GM21423 (cell line): ENCODE results near the gene SLC25A43.
A peak's percentile ranks its signal among the peaks of the same experiment; 100 is the strongest.
"Not testable (repeated sequence)": the region's sequence is repeated elsewhere in the genome, so short reads cannot be mapped to it uniquely, and the experiment has no call there.

Experiments
- ATAC-seq: cut with Tn5 transposase; IDR thresholded peaks from one replicate; pipeline ENCODE4 v1.9.1; 2021; ENCODE audit warnings: mild to moderate bottlenecking, moderate library complexity; ENCODE audit not compliant: unreplicated experiment

Gene SLC25A43

DNA sequence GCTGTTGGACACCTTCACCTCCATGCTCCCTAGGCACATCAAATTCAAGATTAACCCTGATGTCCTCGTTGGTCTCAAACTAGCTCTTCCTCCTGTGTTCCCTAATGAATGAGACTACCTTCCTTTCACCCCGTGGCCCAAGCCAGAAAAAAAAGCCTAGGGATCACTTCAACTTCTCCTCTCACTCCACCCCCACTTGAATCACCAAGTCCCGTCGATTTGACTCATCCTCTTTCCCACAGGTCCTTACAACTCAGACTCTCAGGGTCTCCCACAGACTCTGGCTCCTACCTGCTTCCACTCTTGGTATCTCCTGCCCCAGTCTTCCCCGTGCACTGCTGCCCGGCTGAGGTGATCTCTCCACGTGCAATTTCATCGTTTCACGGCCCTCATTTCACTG, 8.5 kb downstream of the SLC25A43 start:
- ATAC-seq: no peak

DNA sequence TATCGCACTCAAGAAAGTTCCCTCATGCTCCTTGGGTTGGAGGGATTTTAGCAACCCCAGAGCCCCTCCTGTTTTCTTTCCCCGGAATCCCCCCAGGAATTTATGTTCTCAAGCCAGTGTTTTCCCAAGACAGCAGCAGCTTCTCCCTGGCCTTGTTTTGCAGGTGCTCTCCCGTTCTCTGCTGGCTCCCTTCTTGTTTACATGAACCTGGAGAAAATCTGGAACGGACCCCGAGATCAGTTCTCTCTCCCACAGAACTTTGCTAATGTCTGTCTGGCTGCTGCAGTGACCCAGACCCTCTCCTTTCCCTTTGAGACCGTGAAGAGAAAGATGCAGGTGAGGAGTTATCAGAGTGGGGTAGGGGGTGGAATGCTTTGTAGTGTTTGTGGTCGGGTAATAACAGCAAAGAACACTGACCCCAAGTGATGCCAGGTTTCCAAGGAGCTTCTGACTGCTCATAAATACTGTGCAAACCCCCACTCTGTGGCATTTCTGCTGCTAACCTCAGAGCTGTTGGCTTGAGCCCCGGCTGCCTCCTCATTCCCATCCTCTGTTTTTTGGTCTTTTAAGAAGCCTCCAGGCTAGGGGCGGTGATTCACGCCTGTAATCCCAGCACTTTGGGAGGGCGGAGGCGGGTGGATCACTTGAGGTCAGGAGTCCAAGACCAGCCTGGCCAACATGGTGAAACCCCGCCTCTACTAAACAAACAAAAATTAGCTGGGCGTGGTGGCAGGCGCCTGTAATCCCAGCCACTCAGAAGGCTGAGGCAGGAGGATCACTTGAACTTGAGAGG, 11.1 kb downstream of the SLC25A43 start:
- ATAC-seq: no peak

DNA sequence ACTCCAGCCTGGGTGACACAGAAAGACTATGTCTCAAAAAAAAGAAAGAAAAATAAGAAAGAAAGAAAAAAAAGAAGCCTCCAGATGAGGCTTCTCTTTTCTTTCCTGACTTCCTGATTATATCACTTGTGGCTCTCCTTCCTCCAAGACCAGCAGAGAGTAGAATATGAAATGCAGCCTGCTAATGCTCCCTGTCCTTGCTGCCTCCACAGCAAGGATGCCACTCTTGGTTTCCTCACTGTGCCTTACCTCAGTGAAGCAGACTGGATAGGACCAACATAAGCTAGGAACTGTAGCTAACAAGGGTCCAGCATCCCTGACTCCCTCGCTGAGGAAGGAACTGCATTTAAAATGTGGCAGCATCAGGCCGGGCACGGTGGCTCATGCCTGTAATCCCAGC, 11.7 kb downstream of the SLC25A43 start:
- ATAC-seq: no peak

DNA sequence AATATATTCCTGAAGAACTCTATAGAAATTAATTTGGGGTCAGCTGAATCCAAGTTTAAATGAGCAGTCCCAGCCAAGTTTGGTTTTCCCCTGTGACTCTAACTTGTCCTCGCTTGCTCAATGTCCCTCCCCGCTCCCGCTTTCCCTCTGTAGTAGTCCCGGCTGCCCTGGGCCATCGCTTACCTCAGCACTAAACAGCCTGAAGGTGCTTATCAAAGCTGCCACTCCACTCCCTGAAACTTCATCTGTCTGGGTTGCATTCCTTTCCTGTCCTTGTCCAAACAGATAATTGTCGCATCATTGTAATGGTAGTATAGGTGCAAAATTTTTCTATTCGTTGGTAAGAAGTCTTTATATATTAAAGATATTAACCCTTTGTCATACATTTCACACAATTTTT, 12.8 kb downstream of the SLC25A43 start:
- no peak for ATAC-seq

DNA sequence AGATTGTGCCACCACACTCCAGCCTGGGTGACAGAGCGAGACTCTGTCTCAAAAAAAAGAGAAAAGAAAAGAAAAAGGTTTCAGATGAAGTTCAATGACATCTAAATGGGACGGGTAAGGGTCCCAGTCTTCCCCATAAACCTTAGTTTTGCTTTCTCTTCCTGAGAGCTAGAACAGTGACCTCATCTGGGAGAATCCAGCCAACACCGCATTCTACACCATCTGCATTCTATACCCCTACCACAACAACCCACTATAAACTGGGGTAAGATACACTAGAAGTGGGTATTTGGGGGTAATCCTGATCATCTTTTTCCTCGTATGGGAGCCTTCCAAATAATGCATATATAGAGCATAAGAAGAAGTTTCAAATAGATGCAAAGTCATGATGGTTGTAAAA, 18.2 kb downstream of the SLC25A43 start:
- ATAC-seq: no peak

DNA sequence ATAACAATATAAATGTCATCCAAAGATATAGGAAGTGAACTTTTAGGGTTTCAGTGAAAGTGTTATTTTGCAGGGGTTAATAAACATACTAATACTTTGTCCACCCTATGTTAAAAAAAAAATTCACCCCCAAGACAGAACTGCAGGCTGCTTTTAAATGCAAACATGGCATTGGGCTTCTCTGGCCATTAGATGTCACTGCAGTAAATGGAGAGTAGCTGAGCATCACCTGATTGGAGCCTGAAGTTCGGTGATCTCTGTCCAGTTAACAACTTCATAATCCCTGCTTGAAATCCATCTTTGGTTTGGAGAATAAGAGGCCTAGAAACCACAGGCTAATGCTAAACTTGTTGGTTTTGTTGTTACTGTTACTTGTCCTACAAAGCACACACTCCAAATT, 18.7 kb downstream of the SLC25A43 start:
- no peak for ATAC-seq

DNA sequence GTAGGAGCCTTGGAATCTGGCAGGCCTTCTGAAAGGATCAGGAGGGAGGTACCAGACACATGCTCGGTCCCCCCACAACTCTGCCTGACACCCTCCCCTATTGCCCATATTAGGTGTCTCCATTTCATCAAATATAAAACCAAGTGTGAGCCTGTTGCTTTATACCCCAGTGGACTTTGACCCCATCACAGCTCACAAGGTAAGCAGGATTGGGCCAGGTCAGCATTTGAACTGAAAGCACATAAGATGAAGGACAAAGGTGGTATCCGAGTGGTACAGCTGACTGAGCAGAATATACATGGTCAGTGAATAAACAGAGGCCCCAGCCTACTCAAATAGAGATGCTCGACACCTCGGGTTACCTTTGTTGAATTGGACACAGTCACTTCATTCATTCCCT, 20.0 kb downstream of the SLC25A43 start:
- no peak for ATAC-seq

DNA sequence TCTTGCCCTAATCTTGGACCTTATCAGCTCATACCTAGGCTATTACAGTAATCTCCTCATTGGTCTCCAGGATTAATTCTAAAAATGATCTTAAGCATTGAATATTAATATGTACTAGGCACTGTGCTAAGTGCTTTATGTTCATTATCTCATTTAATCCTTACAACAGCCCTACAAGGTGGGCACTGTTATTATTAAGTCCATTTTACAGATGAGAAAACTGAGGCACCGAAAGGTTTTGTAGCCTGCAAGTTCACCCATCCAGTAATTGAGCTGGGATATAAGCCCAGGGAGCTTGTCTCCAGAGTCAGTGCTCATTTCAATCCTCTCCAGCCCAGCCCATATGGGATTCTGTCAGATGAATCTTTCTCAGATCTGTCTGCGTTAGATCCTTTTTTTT, 20.8 kb downstream of the SLC25A43 start:
- no peak for ATAC-seq

DNA sequence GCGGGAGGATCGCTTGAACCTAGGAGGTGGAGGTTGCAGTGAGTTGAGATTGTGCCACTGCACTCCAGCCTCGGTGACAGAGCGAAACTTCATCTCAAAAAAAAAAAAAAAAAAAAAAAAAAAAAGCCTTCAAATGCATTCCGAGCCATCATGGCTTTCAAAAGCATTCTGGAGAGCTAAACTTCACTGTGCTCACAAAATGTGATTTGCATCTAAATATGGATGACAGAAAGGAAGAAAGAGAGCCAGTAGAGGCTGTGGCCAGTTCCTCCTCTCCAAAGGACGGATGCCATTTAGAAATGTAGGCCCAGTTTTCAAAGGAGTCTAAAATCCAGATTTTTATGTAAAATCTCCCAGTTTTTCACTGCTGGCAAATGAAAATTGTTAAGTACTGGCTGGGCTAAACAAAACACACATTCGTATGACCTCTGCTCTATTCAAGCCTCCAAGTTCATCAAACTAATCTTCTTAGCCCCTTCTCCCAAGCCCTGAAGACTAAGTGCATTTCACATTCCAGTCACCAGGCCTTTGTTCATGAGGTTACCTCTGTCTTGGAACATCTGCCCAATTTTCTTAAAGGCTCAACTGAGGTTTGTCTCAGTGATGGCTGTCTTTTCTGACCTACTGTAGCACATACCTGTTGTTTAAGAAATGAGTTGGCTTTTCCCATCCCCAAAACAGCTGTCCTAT, 22.0 kb downstream of the SLC25A43 start:
- no peak for ATAC-seq

DNA sequence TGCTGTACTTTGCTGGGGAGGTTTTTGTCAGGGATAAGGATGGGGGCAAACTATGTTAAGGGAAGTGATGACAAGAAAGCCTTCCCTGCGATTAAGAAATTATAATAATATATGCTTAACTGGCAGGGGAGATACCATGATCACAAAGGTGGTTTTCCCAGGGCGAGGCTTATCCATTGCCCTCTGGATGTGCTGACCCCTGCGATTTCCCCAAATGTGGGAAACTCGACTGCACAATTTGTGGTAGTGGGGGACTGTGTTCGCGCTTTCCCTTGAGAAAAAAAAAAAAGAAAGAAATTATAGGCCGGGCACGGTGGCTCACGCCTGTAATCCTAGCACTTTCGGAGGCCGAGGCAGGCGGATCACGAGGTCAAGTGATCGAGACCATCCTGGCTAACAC, 24.5 kb downstream of the SLC25A43 start:
- ATAC-seq: no peak

DNA sequence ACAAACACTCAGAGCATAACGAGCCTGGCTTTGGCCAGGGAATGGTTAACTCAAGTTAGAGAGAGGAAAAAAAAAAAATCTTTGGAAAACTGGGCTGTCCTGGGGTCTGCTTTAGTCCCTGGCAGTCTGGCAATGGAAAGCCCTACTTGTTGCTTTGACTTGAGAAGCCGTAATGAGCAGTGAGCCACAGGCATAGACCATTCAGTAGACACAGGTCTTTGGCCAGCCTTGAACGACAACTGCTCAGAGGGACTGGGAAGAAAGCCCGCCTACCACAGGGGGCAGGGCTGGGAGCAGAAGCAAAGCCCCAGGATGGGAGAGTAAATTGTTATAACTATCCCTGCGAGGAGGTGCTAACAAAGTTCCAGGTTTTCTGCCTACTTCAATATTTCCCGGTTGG, 25.9 kb downstream of the SLC25A43 start:
- no peak for ATAC-seq

DNA sequence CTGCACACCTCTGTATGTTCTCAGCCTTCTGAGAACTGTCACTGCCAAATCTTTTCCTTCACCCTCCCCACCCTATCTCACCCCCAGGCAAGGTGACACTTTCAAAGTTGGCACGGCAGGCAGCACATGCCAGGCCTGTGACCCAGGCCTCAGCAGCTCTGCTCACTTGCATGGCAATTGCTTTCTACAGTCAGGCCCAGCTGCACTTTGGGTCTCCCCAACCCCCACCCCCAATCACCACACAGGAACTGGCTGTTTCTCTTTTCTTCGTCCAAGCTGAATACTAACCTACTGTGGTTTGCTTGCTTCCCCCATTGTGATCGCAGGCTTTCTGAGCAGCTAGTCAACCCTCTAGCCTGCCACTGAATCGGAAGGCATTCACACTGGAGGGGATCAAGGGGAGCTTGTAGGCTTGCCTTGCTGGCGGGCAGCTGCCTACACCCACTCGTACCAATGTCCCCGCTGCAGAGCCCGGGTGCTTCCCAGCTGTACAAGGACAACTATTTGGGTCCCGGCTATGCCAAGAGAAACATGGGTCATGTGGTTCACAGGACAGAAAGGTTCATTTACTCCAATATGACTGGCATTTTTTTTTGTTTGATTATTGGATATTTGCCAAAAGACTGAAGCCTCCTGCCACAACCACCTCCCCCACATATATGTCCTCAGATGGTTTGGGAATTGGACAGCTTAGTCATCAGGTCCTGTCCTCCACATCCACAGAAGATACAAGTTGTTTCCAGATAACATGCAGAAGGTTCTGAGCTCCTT, 28.1 kb downstream of the SLC25A43 start:
- peak; percentile 97 for ATAC-seq

DNA sequence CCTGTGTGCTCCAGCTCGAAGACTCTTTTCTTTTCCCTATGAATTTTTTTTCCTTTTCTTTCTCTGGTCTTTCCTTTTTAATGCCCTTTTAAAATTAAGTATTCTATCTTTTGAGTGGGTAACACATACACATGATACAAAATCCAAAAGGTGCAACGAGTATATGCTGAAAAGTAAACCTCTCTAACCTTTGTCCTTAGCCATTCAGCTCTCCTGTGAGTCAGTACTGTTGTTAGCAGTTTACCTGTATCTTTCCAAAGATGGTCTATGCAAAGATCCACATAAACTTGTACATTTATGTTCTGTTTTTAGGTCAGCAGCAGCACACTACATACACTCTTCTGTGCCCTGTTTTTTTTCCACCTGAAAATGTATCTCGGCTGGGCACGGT, 28.7 kb downstream of the SLC25A43 start:
- ATAC-seq: no peak

DNA sequence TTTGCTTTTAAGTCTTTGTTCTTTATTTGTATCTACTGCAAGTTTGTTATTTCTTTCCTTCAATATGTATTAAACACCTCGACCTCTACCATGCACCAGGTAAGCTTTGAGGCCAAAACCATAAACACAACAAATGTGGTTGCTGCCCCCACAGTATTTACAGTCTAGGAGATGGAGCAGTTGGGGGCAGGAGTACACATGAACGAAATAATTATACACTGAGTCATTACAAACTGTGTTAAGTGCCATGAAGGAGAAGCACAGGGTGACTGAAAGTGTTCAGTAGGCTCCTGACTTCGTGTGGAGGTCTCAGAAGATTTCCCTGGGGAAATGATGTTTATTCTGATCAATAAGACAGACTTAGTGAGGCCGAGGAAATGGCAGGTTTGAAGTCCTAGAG, 30.3 kb downstream of the SLC25A43 start:
- no peak for ATAC-seq

DNA sequence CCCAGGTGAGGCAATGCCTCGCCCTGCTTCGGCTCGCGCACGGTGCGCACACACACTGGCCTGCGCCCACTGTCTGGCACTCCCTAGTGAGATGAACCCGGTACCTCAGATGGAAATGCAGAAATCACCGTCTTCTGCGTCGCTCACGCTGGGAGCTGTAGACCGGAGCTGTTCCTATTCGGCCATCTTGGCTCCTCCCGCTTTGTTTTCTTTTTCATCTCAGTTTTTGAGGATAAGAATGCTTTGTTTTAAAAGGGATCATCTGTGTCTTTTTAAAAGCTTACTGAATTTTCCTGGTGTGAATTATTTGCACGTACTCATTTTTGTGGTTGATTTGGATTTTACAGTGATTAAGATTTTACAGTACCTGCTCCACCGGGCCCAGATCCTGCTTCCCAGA, 42.2 kb downstream of the SLC25A43 start:
- ATAC-seq: not testable (repeated sequence)

DNA sequence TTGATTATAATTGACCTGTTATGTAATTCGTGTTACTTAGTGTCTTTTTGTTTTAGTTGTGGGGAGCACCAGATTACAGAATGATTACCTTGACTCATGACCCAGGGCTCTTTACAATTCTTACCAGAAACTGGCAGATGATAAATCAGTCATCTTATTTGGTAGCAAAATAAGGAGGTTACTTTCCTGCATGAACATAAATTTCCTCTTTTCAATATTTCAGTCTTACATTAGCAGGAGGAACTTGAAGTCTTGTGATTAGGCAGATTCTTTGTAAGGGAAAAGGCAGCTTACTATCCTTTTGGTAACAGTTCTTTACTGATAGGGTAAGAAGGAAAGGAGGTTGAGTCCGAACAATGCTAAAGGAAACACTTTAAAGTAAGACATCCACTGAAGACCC, 43.1 kb downstream of the SLC25A43 start:
- ATAC-seq: no peak

DNA sequence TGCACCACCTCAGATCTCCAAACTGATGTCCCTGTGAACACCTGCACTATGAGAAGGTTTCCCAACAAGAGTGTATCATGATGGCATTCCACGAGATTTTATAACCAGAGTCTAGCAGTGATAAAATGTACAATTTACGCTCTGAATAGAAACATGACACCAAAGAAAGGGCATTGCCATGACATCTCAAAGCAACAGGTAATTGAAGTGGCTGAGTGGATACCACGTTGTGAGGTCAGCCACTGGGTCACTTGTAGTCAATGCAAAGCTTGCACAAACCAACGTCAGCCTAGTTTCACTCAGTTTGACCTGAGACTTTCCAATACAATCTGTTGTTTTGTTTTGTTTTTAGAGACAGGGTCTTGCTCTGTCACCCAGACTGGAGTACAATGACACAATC, 54.1 kb downstream of the SLC25A43 start:
- ATAC-seq: no peak

DNA sequence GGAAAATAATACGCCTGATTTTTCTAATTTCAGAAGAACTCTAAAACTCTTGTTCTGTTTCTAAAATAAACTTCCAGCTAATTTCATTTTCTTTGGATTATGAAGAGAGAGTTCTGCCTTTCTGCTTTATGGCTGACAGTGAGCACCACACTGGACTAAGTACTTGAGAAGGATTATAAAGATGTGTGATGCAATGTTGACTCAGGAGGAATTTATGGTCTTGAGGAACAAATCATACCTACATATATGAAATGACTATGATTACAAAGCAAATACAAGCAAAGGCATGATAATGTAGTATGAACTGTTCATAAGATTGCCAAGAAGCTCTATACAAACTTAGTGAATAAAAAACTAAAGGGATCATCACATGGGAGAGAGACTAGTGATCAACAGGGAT, 56.1 kb downstream of the SLC25A43 start:
- no peak for ATAC-seq

DNA sequence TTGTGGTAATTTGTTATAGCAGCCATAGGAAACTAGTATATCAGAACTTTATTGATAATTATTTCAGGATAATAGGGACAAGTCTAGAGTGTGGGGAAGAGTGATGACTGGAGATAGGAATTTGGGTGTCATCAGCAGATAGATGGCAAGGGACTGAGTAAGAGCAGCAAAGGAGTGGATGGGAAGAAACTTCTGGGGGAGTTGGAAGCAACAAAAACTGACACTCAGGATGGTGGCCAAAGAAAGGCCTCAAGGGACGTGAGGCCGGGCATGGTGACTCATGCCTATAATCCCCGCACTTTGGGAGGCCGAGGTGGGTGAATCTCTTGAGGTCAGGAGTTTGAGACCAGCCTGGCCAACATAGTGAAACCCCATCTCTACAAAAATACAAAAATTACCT, 60.0 kb downstream of the SLC25A43 start:
- ATAC-seq: no peak

DNA sequence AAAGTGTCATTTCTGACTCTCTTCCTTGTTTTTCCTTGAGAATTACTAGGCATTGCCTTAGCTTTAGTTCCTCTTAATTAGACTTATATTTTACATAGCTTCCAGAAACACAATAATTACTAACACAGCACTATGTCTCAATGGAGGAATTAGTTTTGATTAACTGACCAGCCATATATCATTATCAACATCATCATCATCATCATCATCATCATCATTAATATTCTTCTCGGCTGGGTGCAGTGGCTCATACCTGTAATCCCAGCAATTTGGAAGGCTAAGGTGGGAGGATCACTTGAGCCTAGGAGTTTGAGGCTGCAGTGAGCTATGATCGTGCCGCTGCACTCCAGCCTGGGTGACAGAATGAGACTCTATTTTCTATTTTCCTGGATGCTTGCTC, 66.4 kb downstream of the SLC25A43 start:
- no peak for ATAC-seq

DNA sequence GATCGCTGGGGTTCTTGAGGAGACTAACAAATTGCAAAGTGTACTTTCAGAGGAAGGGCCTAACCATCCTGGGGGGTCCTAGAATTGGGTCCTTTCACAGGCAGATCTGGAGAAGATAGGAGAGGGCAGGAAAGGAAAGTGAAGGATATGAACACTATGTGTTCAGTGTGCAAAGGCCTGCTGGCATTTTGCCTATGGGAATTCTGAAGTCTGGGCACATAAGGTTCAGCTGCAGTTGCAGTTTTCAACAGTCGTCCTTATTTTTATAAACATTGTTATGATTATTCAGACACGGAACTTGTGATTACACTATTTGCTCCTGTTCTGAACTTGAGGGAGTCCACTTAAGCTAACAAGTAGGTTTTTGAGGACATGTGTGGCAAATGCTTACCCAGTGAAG, 67.8 kb downstream of the SLC25A43 start:
- no peak for ATAC-seq

DNA sequence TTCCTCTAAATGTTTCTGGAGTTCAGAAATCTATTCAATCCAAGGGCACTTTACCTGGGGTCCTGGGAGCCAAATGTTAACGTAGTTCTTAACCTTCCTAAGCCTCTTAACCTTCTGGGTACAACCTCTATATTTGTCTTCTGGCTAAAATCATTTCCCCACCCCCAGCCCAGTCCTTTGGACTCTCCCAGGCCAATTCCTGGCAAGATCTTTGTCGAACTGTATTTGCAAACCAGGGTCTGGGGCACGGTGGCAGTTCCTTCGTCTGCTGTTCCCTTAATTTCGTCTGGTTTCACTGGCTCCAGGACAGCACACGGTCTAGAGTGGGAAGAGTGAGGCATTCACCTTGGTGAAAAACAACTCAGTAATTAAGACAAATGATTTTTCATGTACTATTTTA, 68.3 kb downstream of the SLC25A43 start:
- no peak for ATAC-seq
